Esophagus squamous epithelium (tissue), 4 donors: Measurements from ENCODE around the gene ITGA11.

Experiments used
- CTCF ChIP-seq, 6 experiments: fragments of 450-650 bp in 4 of 6; fragments of 200-600 bp in 2 of 6; sonication (generic) in 2 of 6; IDR thresholded peaks; one replicate each; pipeline ENCODE4 v1.5.1; 2016 to 2019; ENCODE audit warnings: antibody characterized with exemption in 6 of 6, mild to moderate bottlenecking in 4 of 6, moderate library complexity in 4 of 6
- POLR2A ChIP-seq, 4 donors: fragments of 450-650 bp; IDR thresholded peaks; one replicate each; pipeline ENCODE4 v1.6.1; 2017; ENCODE audit warnings: antibody characterized with exemption in 4 of 4, mild to moderate bottlenecking in 4 of 4, moderate library complexity in 3 of 4

GRCh38 chr15:68439506-68439905, 7.5 kb upstream of the ITGA11 start:
- TF ChIP-seq CTCF (IDR thresholded peaks at IDR 0.05), result no peak
- no peak for TF ChIP-seq POLR2A (IDR thresholded peaks at IDR 0.05)
